Mammary epithelial cell (primary cell): ENCODE measurements around the gene ILDR1.

ENCODE experiments used
- CTCF ChIP-seq, 2 donors: IDR thresholded peaks in 1 of 2; conservative IDR thresholded peaks in 1 of 2; 2 replicates each; pipeline ENCODE4 v1.5.1; 2011 to 2012; ENCODE audit warnings: inconsistent platforms in 2 of 2, low read length in 2 of 2, mild to moderate bottlenecking in 2 of 2, control low read depth in 1 of 2, low read depth in 1 of 2; ENCODE audit not compliant: insufficient read depth in 1 of 2; ENCODE audit errors: extremely low read depth in 1 of 2
- EZH2 ChIP-seq: IDR thresholded peaks from 2 replicates; pipeline ENCODE4 v1.6.1; 2012; ENCODE audit warnings: low read length, inconsistent platforms, borderline replicate concordance

- no peak for TF ChIP-seq CTCF (conservative IDR thresholded peaks at IDR 0.05 in 1 of 2, IDR thresholded peaks at IDR 0.05 in 1 of 2; ENCODE audit: extremely low read depth in 1 of 2, insufficient read depth in 1 of 2, low read depth in 1 of 2, low read length in 2 of 2)
- TF ChIP-seq EZH2: no peak
Measured at GRCh38 chr3:121943431-121943830, 78.6 kb downstream of the ILDR1 start.
